Peyer's patch (tissue), 4 donors: ENCODE results near the gene PDGFC.

ENCODE experiments used
- CTCF ChIP-seq, 6 experiments: fragments of 450-650 bp in 4 of 6; fragments of 200-600 bp in 2 of 6; sonication (generic) in 1 of 6; IDR thresholded peaks; one replicate each; pipeline ENCODE4 v1.5.1; 2017 to 2019; ENCODE audit warnings: antibody characterized with exemption in 6 of 6, mild to moderate bottlenecking in 3 of 6, moderate library complexity in 1 of 6
- POLR2A ChIP-seq, 2 donors: fragments of 450-650 bp; IDR thresholded peaks; one replicate each; pipeline ENCODE4 v1.5.1; 2017; ENCODE audit warnings: antibody characterized with exemption in 2 of 2, mild to moderate bottlenecking in 2 of 2, moderate library complexity in 2 of 2

- TF ChIP-seq CTCF (IDR thresholded peaks at IDR 0.05) (no peak), POLR2A (IDR thresholded peaks at IDR 0.05) (no peak)
Observed at GRCh38 chr4:156781852-156782251, 189.7 kb downstream of the PDGFC start.
